ENCODE results near the gene FLOT1. TPM values are rescaled to one million over a fixed set of nuclear protein-coding genes. Genes with fewer than 3 reads are reported as not detected.

The FLOT1 gene
- total and polyA plus RNA-seq, 9 of the 15 experiments (the other 6 are each of a cell fraction or from before 2014, with no cell fraction given): 11.7 to 149 (median 118) TPM

DNA sequence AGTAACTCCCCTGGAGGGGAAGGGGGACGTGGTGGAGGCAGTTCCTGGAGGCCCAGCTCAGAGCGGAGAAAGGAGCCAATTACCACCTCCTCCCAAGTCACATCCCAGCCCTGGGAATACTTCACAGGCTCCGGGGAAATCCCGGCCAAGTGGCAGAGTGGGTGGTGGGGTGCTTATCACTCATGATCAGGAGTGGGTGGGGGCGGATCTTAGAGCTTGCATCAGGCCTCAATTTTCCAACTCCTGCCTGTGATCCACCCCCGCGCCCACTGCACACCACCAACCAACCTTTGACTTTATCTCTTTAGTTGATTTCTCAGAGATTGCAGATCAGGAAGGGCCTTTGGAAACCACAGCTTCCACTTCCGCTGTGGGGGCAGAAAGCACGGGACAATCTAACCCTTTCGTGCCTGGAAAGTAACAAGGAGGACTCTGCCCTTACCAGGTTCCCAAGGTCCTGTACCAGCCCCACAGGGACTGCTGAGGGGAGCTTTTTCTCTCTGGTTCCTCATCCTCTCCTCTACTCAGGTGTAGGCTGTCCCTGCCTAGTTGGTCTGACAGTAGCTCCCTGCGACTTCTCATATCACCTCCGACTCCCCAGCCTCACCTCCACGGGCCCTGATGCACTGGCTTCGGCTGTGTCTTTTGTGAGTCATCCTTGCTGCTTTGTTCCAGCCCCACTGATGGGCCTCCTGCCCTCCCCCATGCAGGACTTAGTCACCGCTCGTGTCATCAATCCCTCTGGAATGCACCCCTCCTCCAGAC, 26.8 kb upstream of the FLOT1 start (continued):
- TF ChIP-seq, protein P1, sequence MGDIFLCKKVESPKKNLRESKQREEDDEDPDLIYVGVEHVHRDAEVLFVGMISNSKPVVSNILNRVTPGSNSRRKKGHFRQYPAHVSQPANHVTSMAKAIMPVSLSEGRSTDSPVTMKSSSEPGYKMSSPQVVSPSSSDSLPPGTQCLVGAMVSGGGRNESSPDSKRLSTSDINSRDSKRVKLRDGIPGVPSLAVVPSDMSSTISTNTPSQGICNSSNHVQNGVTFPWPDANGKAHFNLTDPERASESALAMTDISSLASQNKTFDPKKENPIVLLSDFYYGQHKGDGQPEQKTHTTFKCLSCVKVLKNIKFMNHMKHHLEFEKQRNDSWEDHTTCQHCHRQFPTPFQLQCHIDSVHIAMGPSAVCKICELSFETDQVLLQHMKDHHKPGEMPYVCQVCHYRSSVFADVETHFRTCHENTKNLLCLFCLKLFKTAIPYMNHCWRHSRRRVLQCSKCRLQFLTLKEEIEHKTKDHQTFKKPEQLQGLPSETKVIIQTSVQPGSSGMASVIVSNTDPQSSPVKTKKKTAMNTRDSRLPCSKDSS (IDR thresholded peaks at IDR 0.05; ENCODE audit: low read depth, partially characterized antibody): no peak
- TF ChIP-seq ZNF140 (CRISPR knock-in tag; IDR thresholded peaks at IDR 0.05) (no peak), HIVEP1 (CRISPR knock-in tag; IDR thresholded peaks at IDR 0.05) (peak; percentile 41; the same call in 1 of the 2 replicates), ZNF707 (CRISPR knock-in tag; conservative IDR thresholded peaks at IDR 0.05) (0 out of 2 replicates have a peak, but pooled peaks have one; percentile 33), ZNF79 (CRISPR knock-in tag; IDR thresholded peaks at IDR 0.05; ENCODE audit: low read depth) (no peak; the same call in 1 of the 2 replicates), POLR2AphosphoS5 (IDR thresholded peaks at IDR 0.05; ENCODE audit: control insufficient read depth, insufficient read depth, low read depth, low read length) (no peak), RBBP5 (IDR thresholded peaks at IDR 0.05; ENCODE audit: borderline replicate concordance, insufficient read depth, low read length, poor library complexity, severe bottlenecking) (peak; percentile 72), ZNF24 (IDR thresholded peaks at IDR 0.05) (peak; percentile 18; the same call in 1 of the 2 replicates), ZNF354B (CRISPR knock-in tag; IDR thresholded peaks at IDR 0.05) (no peak), CEBPB (tag; IDR thresholded peaks at IDR 0.05) (peak; percentile 36; the same call in 1 of the 2 replicates)
- TF ChIP-seq, protein P2, sequence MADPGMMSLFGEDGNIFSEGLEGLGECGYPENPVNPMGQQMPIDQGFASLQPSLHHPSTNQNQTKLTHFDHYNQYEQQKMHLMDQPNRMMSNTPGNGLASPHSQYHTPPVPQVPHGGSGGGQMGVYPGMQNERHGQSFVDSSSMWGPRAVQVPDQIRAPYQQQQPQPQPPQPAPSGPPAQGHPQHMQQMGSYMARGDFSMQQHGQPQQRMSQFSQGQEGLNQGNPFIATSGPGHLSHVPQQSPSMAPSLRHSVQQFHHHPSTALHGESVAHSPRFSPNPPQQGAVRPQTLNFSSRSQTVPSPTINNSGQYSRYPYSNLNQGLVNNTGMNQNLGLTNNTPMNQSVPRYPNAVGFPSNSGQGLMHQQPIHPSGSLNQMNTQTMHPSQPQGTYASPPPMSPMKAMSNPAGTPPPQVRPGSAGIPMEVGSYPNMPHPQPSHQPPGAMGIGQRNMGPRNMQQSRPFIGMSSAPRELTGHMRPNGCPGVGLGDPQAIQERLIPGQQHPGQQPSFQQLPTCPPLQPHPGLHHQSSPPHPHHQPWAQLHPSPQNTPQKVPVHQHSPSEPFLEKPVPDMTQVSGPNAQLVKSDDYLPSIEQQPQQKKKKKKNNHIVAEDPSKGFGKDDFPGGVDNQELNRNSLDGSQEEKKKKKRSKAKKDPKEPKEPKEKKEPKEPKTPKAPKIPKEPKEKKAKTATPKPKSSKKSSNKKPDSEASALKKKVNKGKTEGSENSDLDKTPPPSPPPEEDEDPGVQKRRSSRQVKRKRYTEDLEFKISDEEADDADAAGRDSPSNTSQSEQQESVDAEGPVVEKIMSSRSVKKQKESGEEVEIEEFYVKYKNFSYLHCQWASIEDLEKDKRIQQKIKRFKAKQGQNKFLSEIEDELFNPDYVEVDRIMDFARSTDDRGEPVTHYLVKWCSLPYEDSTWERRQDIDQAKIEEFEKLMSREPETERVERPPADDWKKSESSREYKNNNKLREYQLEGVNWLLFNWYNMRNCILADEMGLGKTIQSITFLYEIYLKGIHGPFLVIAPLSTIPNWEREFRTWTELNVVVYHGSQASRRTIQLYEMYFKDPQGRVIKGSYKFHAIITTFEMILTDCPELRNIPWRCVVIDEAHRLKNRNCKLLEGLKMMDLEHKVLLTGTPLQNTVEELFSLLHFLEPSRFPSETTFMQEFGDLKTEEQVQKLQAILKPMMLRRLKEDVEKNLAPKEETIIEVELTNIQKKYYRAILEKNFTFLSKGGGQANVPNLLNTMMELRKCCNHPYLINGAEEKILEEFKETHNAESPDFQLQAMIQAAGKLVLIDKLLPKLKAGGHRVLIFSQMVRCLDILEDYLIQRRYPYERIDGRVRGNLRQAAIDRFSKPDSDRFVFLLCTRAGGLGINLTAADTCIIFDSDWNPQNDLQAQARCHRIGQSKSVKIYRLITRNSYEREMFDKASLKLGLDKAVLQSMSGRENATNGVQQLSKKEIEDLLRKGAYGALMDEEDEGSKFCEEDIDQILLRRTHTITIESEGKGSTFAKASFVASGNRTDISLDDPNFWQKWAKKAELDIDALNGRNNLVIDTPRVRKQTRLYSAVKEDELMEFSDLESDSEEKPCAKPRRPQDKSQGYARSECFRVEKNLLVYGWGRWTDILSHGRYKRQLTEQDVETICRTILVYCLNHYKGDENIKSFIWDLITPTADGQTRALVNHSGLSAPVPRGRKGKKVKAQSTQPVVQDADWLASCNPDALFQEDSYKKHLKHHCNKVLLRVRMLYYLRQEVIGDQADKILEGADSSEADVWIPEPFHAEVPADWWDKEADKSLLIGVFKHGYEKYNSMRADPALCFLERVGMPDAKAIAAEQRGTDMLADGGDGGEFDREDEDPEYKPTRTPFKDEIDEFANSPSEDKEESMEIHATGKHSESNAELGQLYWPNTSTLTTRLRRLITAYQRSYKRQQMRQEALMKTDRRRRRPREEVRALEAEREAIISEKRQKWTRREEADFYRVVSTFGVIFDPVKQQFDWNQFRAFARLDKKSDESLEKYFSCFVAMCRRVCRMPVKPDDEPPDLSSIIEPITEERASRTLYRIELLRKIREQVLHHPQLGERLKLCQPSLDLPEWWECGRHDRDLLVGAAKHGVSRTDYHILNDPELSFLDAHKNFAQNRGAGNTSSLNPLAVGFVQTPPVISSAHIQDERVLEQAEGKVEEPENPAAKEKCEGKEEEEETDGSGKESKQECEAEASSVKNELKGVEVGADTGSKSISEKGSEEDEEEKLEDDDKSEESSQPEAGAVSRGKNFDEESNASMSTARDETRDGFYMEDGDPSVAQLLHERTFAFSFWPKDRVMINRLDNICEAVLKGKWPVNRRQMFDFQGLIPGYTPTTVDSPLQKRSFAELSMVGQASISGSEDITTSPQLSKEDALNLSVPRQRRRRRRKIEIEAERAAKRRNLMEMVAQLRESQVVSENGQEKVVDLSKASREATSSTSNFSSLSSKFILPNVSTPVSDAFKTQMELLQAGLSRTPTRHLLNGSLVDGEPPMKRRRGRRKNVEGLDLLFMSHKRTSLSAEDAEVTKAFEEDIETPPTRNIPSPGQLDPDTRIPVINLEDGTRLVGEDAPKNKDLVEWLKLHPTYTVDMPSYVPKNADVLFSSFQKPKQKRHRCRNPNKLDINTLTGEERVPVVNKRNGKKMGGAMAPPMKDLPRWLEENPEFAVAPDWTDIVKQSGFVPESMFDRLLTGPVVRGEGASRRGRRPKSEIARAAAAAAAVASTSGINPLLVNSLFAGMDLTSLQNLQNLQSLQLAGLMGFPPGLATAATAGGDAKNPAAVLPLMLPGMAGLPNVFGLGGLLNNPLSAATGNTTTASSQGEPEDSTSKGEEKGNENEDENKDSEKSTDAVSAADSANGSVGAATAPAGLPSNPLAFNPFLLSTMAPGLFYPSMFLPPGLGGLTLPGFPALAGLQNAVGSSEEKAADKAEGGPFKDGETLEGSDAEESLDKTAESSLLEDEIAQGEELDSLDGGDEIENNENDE (IDR thresholded peaks at IDR 0.05; ENCODE audit: low read depth, low read length): no peak
- TF ChIP-seq, protein P3, sequence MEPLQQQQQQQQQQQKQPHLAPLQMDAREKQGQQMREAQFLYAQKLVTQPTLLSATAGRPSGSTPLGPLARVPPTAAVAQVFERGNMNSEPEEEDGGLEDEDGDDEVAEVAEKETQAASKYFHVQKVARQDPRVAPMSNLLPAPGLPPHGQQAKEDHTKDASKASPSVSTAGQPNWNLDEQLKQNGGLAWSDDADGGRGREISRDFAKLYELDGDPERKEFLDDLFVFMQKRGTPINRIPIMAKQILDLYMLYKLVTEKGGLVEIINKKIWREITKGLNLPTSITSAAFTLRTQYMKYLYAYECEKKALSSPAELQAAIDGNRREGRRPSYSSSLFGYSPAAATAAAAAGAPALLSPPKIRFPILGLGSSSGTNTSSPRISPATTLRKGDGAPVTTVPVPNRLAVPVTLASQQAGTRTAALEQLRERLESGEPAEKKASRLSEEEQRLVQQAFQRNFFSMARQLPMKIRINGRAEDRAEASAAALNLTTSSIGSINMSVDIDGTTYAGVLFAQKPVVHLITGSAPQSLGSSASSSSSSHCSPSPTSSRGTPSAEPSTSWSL (CRISPR knock-in tag; IDR thresholded peaks at IDR 0.05; ENCODE audit: borderline replicate concordance): no peak
